GM12872 (cell line): ENCODE data around the gene LRCH3.

Experiments used
- TF ChIP-seq, protein P1 (sequence below): IDR thresholded peaks from 3 replicates; pipeline ENCODE4 v1.5.1; 2011; ENCODE audit warnings: low read depth, mild to moderate bottlenecking, low read length, moderate library complexity; ENCODE audit not compliant: insufficient read depth

The LRCH3 gene

DNA sequence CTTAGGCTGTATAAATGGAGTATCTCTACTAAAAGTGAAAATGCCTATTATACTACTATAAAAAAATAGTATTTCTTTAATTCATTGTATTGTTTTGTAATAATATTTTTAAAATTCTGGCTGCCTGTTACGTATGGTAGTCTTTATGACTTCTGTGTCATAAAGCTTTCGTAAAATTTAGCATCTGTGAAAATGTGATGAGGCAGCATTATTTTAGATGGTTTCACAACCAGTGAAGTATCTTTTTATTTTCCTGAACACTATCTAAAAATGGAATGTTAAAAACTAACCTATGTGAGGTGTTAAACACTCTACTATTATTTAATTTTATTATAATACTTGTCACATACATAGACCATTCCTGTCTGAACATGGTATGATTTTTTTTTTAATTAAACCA lies 46.2 kb downstream of the LRCH3 start:
- TF ChIP-seq, protein P1, sequence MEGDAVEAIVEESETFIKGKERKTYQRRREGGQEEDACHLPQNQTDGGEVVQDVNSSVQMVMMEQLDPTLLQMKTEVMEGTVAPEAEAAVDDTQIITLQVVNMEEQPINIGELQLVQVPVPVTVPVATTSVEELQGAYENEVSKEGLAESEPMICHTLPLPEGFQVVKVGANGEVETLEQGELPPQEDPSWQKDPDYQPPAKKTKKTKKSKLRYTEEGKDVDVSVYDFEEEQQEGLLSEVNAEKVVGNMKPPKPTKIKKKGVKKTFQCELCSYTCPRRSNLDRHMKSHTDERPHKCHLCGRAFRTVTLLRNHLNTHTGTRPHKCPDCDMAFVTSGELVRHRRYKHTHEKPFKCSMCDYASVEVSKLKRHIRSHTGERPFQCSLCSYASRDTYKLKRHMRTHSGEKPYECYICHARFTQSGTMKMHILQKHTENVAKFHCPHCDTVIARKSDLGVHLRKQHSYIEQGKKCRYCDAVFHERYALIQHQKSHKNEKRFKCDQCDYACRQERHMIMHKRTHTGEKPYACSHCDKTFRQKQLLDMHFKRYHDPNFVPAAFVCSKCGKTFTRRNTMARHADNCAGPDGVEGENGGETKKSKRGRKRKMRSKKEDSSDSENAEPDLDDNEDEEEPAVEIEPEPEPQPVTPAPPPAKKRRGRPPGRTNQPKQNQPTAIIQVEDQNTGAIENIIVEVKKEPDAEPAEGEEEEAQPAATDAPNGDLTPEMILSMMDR = no peak

DNA sequence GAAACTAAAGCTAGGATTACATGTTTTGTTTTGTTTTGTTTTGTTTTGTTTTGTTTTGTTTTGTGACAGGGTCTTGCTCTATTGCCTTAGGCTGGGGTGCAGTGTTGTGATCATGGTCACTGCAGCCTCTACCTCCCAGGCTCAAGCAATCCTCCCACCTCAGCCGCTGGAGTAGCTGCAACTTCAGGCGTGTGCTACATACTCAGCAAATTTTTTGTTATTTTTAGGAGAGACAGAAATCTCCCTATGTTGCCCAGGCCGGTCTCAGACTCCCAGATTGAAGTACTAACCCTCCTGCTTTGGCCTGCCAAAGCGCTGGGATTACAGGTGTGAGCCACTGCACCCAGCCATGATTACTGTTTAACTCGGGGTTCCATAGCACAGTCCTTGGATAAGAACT lies 50.7 kb downstream of the LRCH3 start:
- TF ChIP-seq, protein P1 = no peak

DNA sequence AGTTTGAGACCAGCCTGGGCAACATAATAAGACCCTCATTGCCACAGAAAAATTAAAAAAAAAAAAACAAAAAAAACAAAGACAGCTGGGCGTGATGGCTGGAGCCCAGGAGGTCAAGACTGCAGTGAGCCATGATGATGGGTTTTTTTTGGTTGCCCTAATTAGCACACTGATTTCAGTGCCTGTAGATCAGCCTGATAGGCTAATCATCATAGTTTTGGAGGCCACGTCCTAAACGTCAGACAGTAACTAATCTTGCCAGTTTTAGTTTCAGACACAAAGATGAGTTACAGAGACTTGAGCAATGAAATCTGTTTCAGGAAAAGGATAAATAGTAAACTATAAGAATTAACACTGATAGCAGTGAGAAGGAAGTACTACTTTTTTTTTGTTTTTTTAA lies 55.4 kb downstream of the LRCH3 start:
- TF ChIP-seq, protein P1 = no peak

DNA sequence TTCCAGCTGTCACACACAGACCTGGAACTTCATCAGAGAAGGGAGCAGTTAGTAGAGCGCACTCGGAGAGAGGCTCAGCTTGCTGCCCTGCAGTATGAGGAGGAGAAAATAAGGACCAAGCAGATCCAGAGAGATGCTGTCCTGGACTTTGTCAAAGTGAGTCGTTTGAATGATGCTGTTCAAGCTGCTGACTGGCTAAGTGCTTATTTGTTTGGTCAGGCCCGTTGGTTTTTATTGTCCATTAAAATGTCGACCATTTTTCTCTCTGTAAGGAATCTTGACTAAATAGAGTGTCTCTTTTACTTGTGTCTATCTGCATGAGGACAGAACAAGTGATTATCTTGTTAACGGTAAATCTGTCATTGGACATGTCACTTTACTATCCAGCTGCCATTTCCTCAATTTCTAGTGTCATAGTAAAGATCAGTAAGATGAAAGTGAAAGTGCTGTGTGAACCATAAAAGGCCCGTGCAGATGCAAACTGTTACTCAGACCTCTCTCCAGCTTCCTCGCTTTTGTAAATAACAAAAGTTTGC lies 56.9 kb downstream of the LRCH3 start:
- TF ChIP-seq, protein P1 = no peak

DNA sequence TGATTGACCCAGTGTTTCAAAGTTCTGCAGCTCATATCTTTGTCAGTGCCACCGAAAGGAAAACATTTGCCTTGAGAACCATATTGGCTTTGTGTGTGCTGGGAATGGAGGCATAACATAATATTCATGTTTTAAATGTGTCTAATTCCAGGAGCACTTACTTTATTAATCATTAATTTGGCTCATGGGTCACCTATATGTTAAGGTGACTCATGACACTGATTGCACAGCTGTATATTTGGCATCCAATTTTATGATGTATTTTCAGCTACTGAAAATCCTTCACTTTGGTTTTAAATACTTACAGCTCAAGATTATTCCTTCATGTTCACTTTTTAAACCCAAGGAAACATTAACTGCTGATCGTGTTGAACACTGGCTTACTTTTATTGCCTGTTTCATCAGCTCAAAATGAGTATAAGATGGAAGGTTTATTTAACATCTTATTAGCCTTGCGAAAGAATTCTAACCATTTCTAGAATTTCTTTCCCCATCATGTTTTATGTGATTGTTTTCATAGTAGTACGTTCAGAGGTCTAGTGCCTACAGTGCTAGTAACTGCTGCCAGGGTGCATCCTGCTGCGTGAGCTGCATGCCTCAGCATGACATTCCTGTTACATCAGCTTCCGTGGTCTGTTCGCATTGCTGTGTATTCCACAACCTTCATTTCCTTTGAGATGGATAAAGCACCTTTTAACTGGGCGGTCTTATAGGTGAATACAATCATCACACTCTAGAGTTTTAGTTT lies 63.7 kb downstream of the LRCH3 start:
- TF ChIP-seq, protein P1 = no peak

DNA sequence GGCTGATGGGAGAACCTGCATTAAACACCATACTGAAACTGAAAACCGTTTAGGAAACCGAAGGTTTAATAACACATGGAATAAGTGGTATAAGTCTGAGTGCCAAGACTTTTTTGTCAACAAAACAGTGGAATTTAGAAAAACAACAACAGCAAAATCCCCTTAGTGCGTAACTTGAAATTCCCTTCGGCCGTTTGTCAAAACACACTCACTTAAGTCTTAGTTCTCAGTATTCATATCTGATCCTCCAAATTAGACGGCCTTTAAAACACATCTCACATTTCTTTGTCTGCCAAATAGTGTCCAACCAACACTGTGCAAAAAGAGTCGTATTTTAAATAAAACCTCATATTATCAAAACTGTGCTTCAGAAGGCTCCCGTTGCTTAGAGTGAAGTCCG lies 64.5 kb downstream of the LRCH3 start:
- TF ChIP-seq, protein P1 = no peak

DNA sequence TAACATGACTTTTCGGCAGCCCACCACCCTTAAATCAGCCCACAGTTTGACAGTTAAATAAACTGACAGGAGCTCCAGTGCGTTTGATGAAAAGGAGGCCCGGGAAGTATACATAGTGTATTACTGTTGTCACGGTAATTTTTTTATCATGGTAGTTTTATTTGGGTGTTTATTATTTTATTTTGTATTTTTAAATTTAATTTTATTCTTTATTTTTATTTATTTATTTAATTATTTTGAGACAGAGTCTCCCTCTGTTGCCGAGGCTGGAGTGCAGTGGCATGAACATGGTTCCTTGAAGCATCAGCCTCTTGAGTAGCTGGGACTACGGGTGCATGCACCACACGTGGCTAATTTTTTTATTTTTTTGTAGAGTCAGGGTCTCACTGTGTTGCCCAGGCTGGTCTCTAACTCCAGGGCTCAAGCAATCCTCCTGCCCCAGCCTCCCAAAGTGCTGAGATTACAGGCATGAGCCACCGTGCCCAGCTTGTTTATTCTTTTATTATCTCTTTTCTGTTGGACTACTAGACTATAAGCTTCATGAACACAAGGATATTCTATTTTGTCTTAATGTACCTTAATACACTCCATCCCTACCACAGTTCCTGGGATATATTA lies 65.3 kb downstream of the LRCH3 start:
- TF ChIP-seq, protein P1 = no peak
